Bronchial epithelial cell (primary cell): ENCODE measurements around the gene ADRB2. TPM values are rescaled to one million over a fixed set of nuclear protein-coding genes. Genes with fewer than 3 reads are reported as not detected.

Source experiments
- DNase-seq: peaks from one replicate; pipeline ENCODE4 v3.0.0-alpha.2; 2010; ENCODE audit warnings: low read depth
- FAIRE-seq: peaks from 2 replicates; lab custom pipeline; 2011; peaks lifted over from hg19 to GRCh38; lab: Jason Lieb, UNC
- H3K27me3 ChIP-seq: 2 replicates; pipeline ENCODE4 v1.5.1; 2011; ENCODE audit warnings: low read length; ENCODE audit not compliant: control insufficient read depth, insufficient read depth
- H3K36me3 ChIP-seq: 2 replicates; pipeline ENCODE4 v1.5.1; 2011; ENCODE audit warnings: low read length; ENCODE audit not compliant: control insufficient read depth, insufficient read depth
- H3K4me3 ChIP-seq: 2 replicates; pipeline ENCODE4 v1.5.1; 2011; ENCODE audit warnings: mild to moderate bottlenecking, low read depth, low read length, control low read depth
- total RNA-seq: library from RNA; depleted of rRNA; stranded (reverse); fragments of >200 nt; gene quantifications from 2 replicates; pipeline ENCODE4 v1.2.1, GENCODE V29; 2014
- TF ChIP-seq, protein P1 (sequence below): IDR thresholded peaks from 2 replicates; pipeline ENCODE4 v1.5.1; 2011; ENCODE audit warnings: mild to moderate bottlenecking, moderate library complexity, low read length, control low read depth, inconsistent platforms; ENCODE audit not compliant: insufficient read depth, severe bottlenecking

The ADRB2 gene
- total RNA-seq, 1 donor from 2014 or later: 18.7 TPM

- H3K36me3 ChIP-seq: peaks cover 3% of the 10 kb centered on the region
- no peak for FAIRE-seq
- DNase-seq: no peak
- TF ChIP-seq, protein P1, sequence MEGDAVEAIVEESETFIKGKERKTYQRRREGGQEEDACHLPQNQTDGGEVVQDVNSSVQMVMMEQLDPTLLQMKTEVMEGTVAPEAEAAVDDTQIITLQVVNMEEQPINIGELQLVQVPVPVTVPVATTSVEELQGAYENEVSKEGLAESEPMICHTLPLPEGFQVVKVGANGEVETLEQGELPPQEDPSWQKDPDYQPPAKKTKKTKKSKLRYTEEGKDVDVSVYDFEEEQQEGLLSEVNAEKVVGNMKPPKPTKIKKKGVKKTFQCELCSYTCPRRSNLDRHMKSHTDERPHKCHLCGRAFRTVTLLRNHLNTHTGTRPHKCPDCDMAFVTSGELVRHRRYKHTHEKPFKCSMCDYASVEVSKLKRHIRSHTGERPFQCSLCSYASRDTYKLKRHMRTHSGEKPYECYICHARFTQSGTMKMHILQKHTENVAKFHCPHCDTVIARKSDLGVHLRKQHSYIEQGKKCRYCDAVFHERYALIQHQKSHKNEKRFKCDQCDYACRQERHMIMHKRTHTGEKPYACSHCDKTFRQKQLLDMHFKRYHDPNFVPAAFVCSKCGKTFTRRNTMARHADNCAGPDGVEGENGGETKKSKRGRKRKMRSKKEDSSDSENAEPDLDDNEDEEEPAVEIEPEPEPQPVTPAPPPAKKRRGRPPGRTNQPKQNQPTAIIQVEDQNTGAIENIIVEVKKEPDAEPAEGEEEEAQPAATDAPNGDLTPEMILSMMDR: no peak
- H3K4me3 ChIP-seq: no peak overlapping the region
- H3K27me3 ChIP-seq: no peaks in the 10 kb centered on the region
These were observed 35.3 kb downstream of the ADRB2 start for GRCh38 chr5:148861696-148862095.

DNA sequence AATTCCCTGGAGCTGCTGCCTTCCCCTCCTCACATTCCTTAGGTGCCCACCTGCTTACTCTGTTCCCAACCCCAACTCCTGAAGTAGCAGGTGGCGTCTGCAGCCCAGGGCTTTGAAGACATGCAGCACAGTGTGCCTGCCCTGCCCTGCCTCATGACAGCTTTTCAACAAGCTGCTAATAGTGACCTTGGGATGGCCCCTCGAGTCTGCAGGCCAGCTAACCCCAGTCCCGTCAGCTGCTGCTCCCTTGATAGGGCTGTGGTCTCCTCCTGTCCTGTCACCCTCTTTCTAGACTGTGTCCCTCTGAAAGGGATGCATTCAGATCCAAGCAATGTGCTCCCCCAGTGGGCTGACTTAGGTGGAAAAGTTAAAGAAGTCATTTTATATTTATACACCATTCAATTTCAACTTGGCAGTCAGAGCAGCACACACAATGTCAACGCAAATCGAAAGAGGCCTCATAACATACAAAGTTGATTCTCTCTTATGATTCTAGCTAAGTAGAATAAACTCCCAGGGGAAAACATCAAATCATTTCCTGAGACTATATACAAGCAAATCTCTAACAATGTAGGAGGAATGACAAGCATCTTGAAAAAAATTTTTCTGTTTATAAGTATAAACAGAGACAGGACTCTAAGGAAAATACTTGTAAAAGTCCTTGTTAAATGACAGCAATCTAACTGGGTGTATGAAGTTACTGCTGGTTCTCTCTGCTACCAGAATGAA, 37.9 kb downstream of the ADRB2 start:
- Histone ChIP-seq H3K27me3 (no peaks in the 10 kb centered on the region), H3K4me3 (no peak overlapping the region), H3K36me3 (peaks cover 3% of the 10 kb centered on the region)
- FAIRE-seq: no peak
- no peak for DNase-seq
- TF ChIP-seq, protein P1: no peak

DNA sequence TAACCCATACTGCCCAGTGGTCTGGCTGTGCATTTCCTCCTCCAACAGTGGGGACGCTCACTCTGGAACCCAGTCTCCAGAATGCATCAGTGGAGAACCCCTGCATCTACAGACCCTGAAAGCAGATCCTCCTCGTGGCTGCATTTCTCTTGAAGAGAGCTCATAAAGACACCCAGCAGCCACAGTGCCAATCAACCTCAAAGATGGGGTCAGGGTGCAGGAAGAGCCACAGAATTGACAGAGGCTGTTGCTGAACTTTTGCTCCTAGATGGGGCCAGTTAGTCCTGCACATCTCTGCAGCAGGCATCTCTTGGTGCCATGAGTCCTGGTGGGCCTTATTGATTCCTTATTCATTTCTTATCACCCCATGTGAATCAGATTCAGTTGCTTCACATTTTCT, 39.6 kb downstream of the ADRB2 start:
- no peaks in the 10 kb centered on the region for H3K27me3 ChIP-seq
- TF ChIP-seq, protein P1: no peak
- DNase-seq (no peak), FAIRE-seq (no peak)
- no peak overlapping the region for H3K4me3 ChIP-seq
- peaks cover 3% of the 10 kb centered on the region for H3K36me3 ChIP-seq

GRCh38 chr5:148873120-148873519, 46.7 kb downstream of the ADRB2 start:
- no peak overlapping the region for H3K4me3 ChIP-seq
- H3K36me3 ChIP-seq: no peaks in the 10 kb centered on the region
- DNase-seq: no peak
- no peaks in the 10 kb centered on the region for H3K27me3 ChIP-seq
- no peak for FAIRE-seq
- TF ChIP-seq, protein P1: no peak

GRCh38 chr5:148873690-148874485, 47.5 kb downstream of the ADRB2 start:
- Histone ChIP-seq H3K4me3 (no peak overlapping the region), H3K36me3 (no peaks in the 10 kb centered on the region), H3K27me3 (no peaks in the 10 kb centered on the region)
- FAIRE-seq: no peak
- TF ChIP-seq, protein P1: no peak
- no peak for DNase-seq
